OCI-LY7 (cell line): ENCODE results near the gene CPNE1. TPM values are rescaled to one million over a fixed set of nuclear protein-coding genes. Genes with fewer than 3 reads are reported as not detected.

Experiments
- BruUV-seq: library from RNA; stranded (reverse); fragments of 400-500 nt; replicated peaks from 2 replicates; lab custom pipeline; 2021; lab: Mats Ljungman, UMichigan
- CTCF ChIA-PET: fragments of 300-600 bp; sonication (Branson Sonifier 250); formaldehyde crosslinking; loops from one replicate; lab custom pipeline; 2022; ENCODE audit warnings: antibody characterized with exemption; ENCODE audit not compliant: unreplicated experiment; lab: Charles Lee
- POLR2A ChIA-PET: fragments of 300-600 bp; sonication (Branson Sonifier 250); formaldehyde crosslinking; loops from one replicate; lab custom pipeline; 2022; ENCODE audit warnings: antibody characterized with exemption; lab: Charles Lee
- DNase-seq: peaks from one replicate; pipeline ENCODE4 v3.0.0-alpha.2; 2015; ENCODE audit warnings: low spot score
- H2AFZ ChIP-seq: fragments of 200-600 bp; sonication (generic), shearing (Covaris generic); 2 replicates; pipeline ENCODE4 v1.6.1; 2014; ENCODE audit warnings: mild to moderate bottlenecking, antibody characterized with exemption, low read length, moderate library complexity
- H3K27ac ChIP-seq: fragments of 200-600 bp; sonication (generic); 2 replicates; pipeline ENCODE4 v1.5.1; 2014; ENCODE audit warnings: mixed run types, low read depth, mild to moderate bottlenecking, moderate library complexity, low read length, inconsistent platforms; ENCODE audit not compliant: poor library complexity, severe bottlenecking
- H3K36me3 ChIP-seq: fragments of 200-600 bp; sonication (generic); 2 replicates; pipeline ENCODE4 v1.6.1; 2014; ENCODE audit warnings: mild to moderate bottlenecking, antibody characterized with exemption, low read length, moderate library complexity, mixed read lengths; ENCODE audit not compliant: insufficient read depth
- H3K4me1 ChIP-seq: fragments of 200-600 bp; sonication (generic); 2 replicates; pipeline ENCODE4 v1.5.1; 2014; ENCODE audit warnings: mild to moderate bottlenecking, low read length; ENCODE audit not compliant: insufficient read depth, poor library complexity, severe bottlenecking
- H3K4me2 ChIP-seq: fragments of 200-600 bp; sonication (generic); 2 replicates; pipeline ENCODE4 v1.6.1; 2014; ENCODE audit warnings: mild to moderate bottlenecking, low read length
- H3K4me3 ChIP-seq: fragments of 200-600 bp; sonication (generic); 2 replicates; pipeline ENCODE4 v1.5.1; 2014; ENCODE audit warnings: mild to moderate bottlenecking, low read depth, low read length; ENCODE audit not compliant: poor library complexity, severe bottlenecking
- H3K79me2 ChIP-seq: fragments of 200-600 bp; sonication (generic); 2 replicates; pipeline ENCODE4 v1.6.1; 2016; ENCODE audit warnings: low read depth, mild to moderate bottlenecking, low read length, moderate library complexity, mixed read lengths; ENCODE audit not compliant: insufficient read depth
- H3K9me2 ChIP-seq: fragments of 200-600 bp; sonication (generic); 2 replicates; pipeline ENCODE4 v1.6.1; 2016; ENCODE audit warnings: mild to moderate bottlenecking, low read length, mixed read lengths; ENCODE audit not compliant: insufficient read depth
- H3K9me3 ChIP-seq: fragments of 200-600 bp; sonication (generic); 2 replicates; pipeline ENCODE4 v1.6.1; 2014; ENCODE audit warnings: mild to moderate bottlenecking, mixed run types, low read length, mixed read lengths
- H4K20me1 ChIP-seq: fragments of 200-600 bp; sonication (generic); 2 replicates; pipeline ENCODE4 v1.6.1; 2014; ENCODE audit warnings: mild to moderate bottlenecking, antibody characterized with exemption, low read length, moderate library complexity, mixed read lengths; ENCODE audit not compliant: insufficient read depth
- EZH2phosphoT487 ChIP-seq: fragments of 200-600 bp; sonication (generic); IDR thresholded peaks from 2 replicates; pipeline ENCODE4 v1.6.1; 2018; ENCODE audit warnings: low read depth, borderline replicate concordance, mild to moderate bottlenecking, mixed run types, antibody characterized with exemption, low read length, moderate library complexity, mixed read lengths
- intact Hi-C: fragments of 100-400 bp; cut with micrococcal nuclease; formaldehyde crosslinking; loops from one replicate; pipeline ENCODE4 v1.10.0; 2022; ENCODE audit not compliant: unreplicated experiment
- total RNA-seq, 2 experiments: library from RNA; depleted of rRNA in 1 of 2; stranded (reverse); fragments of >200 nt in 1 of 2; shearing (Covaris generic) in 1 of 2; gene quantifications; 2 replicates each; pipeline ENCODE4 v1.2.3, GENCODE V29; 2014 to 2022
- TF ChIP-seq, protein P1 (sequence below): fragments of 200-600 bp; sonication (generic); conservative IDR thresholded peaks from 2 replicates; pipeline ENCODE4 v1.5.1; 2014; ENCODE audit warnings: mild to moderate bottlenecking, antibody characterized with exemption, low read length, moderate library complexity, mixed read lengths

CPNE1 gene
- total RNA-seq, 2 experiments from 2014 or later = 83.3 to 202 TPM

GRCh38 chr20:35606127-35606526 is 58.6 kb downstream of the CPNE1 start:
- no peak for TF ChIP-seq EZH2phosphoT487
- TF ChIP-seq, protein P1, sequence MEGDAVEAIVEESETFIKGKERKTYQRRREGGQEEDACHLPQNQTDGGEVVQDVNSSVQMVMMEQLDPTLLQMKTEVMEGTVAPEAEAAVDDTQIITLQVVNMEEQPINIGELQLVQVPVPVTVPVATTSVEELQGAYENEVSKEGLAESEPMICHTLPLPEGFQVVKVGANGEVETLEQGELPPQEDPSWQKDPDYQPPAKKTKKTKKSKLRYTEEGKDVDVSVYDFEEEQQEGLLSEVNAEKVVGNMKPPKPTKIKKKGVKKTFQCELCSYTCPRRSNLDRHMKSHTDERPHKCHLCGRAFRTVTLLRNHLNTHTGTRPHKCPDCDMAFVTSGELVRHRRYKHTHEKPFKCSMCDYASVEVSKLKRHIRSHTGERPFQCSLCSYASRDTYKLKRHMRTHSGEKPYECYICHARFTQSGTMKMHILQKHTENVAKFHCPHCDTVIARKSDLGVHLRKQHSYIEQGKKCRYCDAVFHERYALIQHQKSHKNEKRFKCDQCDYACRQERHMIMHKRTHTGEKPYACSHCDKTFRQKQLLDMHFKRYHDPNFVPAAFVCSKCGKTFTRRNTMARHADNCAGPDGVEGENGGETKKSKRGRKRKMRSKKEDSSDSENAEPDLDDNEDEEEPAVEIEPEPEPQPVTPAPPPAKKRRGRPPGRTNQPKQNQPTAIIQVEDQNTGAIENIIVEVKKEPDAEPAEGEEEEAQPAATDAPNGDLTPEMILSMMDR = no peak
- no peak overlapping the region for H2AFZ ChIP-seq
- H3K27ac ChIP-seq = peak overlapping the region; percentile 58
- DNase-seq = no peak
- no TSS peak for BruUV-seq
- H3K9me3 ChIP-seq = no peaks in the 10 kb centered on the region
- peak overlapping the region; percentile 68 for H3K4me2 ChIP-seq
- H3K4me1 ChIP-seq = peaks cover 77% of the 10 kb centered on the region
- H3K36me3 ChIP-seq = no peaks in the 10 kb centered on the region
- ChIA-PET POLR2A (interaction anchor here (2.2 kb wide), 1 partner anchor 13 kb away, joined by 20 read pairs; no protein-coding TSS in a partner anchor), CTCF (no interaction called here)
- intact Hi-C loops = no loop called here
- no peak overlapping the region for H3K4me3 ChIP-seq
- H4K20me1 ChIP-seq = no peaks in the 10 kb centered on the region
- no peaks in the 10 kb centered on the region for H3K9me2 ChIP-seq
- no peaks in the 10 kb centered on the region for H3K79me2 ChIP-seq

- H3K36me3 ChIP-seq = no peaks in the 10 kb centered on the region
- ChIA-PET POLR2A (interaction anchor here (1.0 to 2.1 kb wide), 2 partner anchors 12 to 20 kb away, joined by 4 to 18 read pairs; partner anchors contain the start of gene SPAG4), CTCF (interaction anchor here (2.3 kb wide), 1 partner anchor 15 kb away, joined by 8 read pairs; no protein-coding TSS in a partner anchor)
- TF ChIP-seq, protein P1 = peak; percentile 80
- TF ChIP-seq EZH2phosphoT487 = no peak
- H3K4me3 ChIP-seq = no peak overlapping the region
- H3K4me1 ChIP-seq = peaks cover 63% of the 10 kb centered on the region
- no peaks in the 10 kb centered on the region for H3K9me2 ChIP-seq
- BruUV-seq = no TSS peak
- no peak overlapping the region for H3K27ac ChIP-seq
- DNase-seq = peak; percentile 74
- no peak overlapping the region for H2AFZ ChIP-seq
- H3K79me2 ChIP-seq = no peaks in the 10 kb centered on the region
- H3K4me2 ChIP-seq = peak overlapping the region; percentile 68; the same call in 1 of the 2 replicates
- intact Hi-C loops = loop anchor here (5.0 kb wide), 1 partner anchor 93 kb away; the partner anchor contains the start of genes NFS1 and ROMO1
- H3K9me3 ChIP-seq = no peaks in the 10 kb centered on the region
- H4K20me1 ChIP-seq = no peaks in the 10 kb centered on the region
Observed at GRCh38 chr20:35604449-35604747, 60.3 kb downstream of the CPNE1 start.

GRCh38 chr20:35603695-35604448 is 60.8 kb downstream of the CPNE1 start:
- BruUV-seq = no TSS peak
- Histone ChIP-seq H3K4me2 (no peak overlapping the region; the same call in 1 of the 2 replicates), H3K4me3 (no peak overlapping the region), H3K79me2 (no peaks in the 10 kb centered on the region), H3K4me1 (peaks cover 58% of the 10 kb centered on the region), H3K36me3 (no peaks in the 10 kb centered on the region), H4K20me1 (no peaks in the 10 kb centered on the region), H3K27ac (no peak overlapping the region), H3K9me3 (no peaks in the 10 kb centered on the region), H2AFZ (no peak overlapping the region), H3K9me2 (no peaks in the 10 kb centered on the region)
- ChIA-PET POLR2A (interaction anchor here (0.7 to 2.1 kb wide), 3 partner anchors 13 to 113 kb away, joined by 3 to 18 read pairs (median 4); partner anchors contain the start of gene SPAG4), CTCF (interaction anchor here (2.3 kb wide), 1 partner anchor 15 kb away, joined by 8 read pairs; no protein-coding TSS in a partner anchor)
- TF ChIP-seq, protein P1 = no peak
- no peak for TF ChIP-seq EZH2phosphoT487
- DNase-seq = no peak
- intact Hi-C loops = loop anchor here (5.0 kb wide), 1 partner anchor 93 kb away; the partner anchor contains the start of genes NFS1 and ROMO1
